HepG2 (cell line): ENCODE data around the gene ZCCHC3. TPM values are rescaled to one million over a fixed set of nuclear protein-coding genes. Genes with fewer than 3 reads are reported as not detected.

ENCODE experiments used
- MAFK ChIP-seq, 2 experiments: IDR thresholded peaks in 1 of 2; conservative IDR thresholded peaks in 1 of 2; 2 replicates each; pipeline ENCODE4 v1.6.1; 2011; ENCODE audit warnings: improper control_type of control experiment in 2 of 2, low read length in 2 of 2
- MTF1 ChIP-seq: sonication (generic); formaldehyde crosslinking; IDR thresholded peaks from 2 replicates; pipeline ENCODE4 v1.5.0; 2020; ENCODE audit warnings: missing genetic modification reagents
- NONO ChIP-seq, 2 experiments: fragments of 450-650 bp in 1 of 2; sonication (generic) in 1 of 2; formaldehyde crosslinking in 1 of 2; IDR thresholded peaks in 1 of 2; conservative IDR thresholded peaks in 1 of 2; 2 replicates each; pipeline versions ENCODE4 v1.6.1 to v1.8.0; 2017 to 2022; ENCODE audit warnings: mild to moderate bottlenecking in 1 of 2, missing genetic modification reagents in 1 of 2, moderate library complexity in 1 of 2
- RERE ChIP-seq: IDR thresholded peaks from 2 replicates; pipeline ENCODE4 v1.6.1; 2016; ENCODE audit warnings: low read depth, missing genetic modification reagents, missing compliant biosample characterization
- XRCC5 ChIP-seq: fragments of 200-400 bp; formaldehyde crosslinking; optimal IDR thresholded peaks from 2 replicates; pipeline ENCODE3; 2017; ENCODE audit warnings: mild to moderate bottlenecking, low read length
- ZHX1 ChIP-seq: sonication (generic); formaldehyde crosslinking; IDR thresholded peaks from 2 replicates; pipeline ENCODE4 v1.8.1; 2022; ENCODE audit warnings: low read depth, mild to moderate bottlenecking, missing genetic modification reagents
- ZNF350 ChIP-seq: sonication (generic); formaldehyde crosslinking; IDR thresholded peaks from 2 replicates; pipeline ENCODE4 v1.4.0; 2020; ENCODE audit warnings: mild to moderate bottlenecking, low read depth, missing genetic modification reagents, borderline replicate concordance
- ZNF674 ChIP-seq: sonication (generic); formaldehyde crosslinking; IDR thresholded peaks from 2 replicates; pipeline ENCODE4 v1.5.0; 2020; ENCODE audit warnings: low read depth, mild to moderate bottlenecking, missing genetic modification reagents
- ZNF788 ChIP-seq: sonication (generic); formaldehyde crosslinking; IDR thresholded peaks from 2 replicates; pipeline ENCODE4 v1.5.0; 2020; ENCODE audit warnings: mild to moderate bottlenecking, missing genetic modification reagents, borderline replicate concordance
- ZZZ3 ChIP-seq: sonication (generic); formaldehyde crosslinking; IDR thresholded peaks from 2 replicates; pipeline ENCODE4 v1.4.0; 2020; ENCODE audit warnings: missing genetic modification reagents, mild to moderate bottlenecking, borderline replicate concordance
- polyA plus RNA-seq, 8 experiments: library from polyadenylated mRNA; depleted of rRNA in 3 of 8; stranded (reverse) in 7 of 8; unstranded in 1 of 8; fragments of >200 nt; fragmentation: Illumina TruSeq in 4 of 8; extraction: Trizol in 4 of 8; gene quantifications; 2 replicates each; pipeline versions ENCODE4 v1.2.1 to v1.2.3, GENCODE V29; 2011 to 2016; ENCODE audit warnings: low read depth in 4 of 8, missing spikeins in 1 of 8, mixed read lengths in 1 of 8; ENCODE audit not compliant: insufficient read depth in 1 of 8
- total RNA-seq, 5 experiments: library from RNA; depleted of rRNA; stranded (reverse); fragments of >200 nt; fragmentation: Illumina TruSeq; extraction: Trizol; gene quantifications; 2 replicates each; pipeline ENCODE4 v1.2.3, GENCODE V29; 2016; ENCODE audit warnings: low read depth in 1 of 5
- TF ChIP-seq, protein P1 (sequence below): IDR thresholded peaks from 2 replicates; pipeline ENCODE4 v1.6.1; 2018; ENCODE audit warnings: missing genetic modification reagents, mild to moderate bottlenecking, missing compliant biosample characterization
- TF ChIP-seq, protein P2 (sequence below): sonication (generic); formaldehyde crosslinking; IDR thresholded peaks from 2 replicates; pipeline ENCODE4 v1.5.0; 2020; ENCODE audit warnings: mild to moderate bottlenecking, missing genetic modification reagents, moderate library complexity
- TF ChIP-seq, protein P3 (sequence below): sonication (generic); formaldehyde crosslinking; IDR thresholded peaks from 2 replicates; pipeline ENCODE4 v1.5.1; 2020; ENCODE audit warnings: missing genetic modification reagents, mild to moderate bottlenecking, borderline replicate concordance

Gene ZCCHC3
- total and polyA plus RNA-seq, 2 of the 13 experiments (the other 11 are each of a cell fraction or from before 2014, with no cell fraction given): 46.6 to 63.0 TPM

DNA sequence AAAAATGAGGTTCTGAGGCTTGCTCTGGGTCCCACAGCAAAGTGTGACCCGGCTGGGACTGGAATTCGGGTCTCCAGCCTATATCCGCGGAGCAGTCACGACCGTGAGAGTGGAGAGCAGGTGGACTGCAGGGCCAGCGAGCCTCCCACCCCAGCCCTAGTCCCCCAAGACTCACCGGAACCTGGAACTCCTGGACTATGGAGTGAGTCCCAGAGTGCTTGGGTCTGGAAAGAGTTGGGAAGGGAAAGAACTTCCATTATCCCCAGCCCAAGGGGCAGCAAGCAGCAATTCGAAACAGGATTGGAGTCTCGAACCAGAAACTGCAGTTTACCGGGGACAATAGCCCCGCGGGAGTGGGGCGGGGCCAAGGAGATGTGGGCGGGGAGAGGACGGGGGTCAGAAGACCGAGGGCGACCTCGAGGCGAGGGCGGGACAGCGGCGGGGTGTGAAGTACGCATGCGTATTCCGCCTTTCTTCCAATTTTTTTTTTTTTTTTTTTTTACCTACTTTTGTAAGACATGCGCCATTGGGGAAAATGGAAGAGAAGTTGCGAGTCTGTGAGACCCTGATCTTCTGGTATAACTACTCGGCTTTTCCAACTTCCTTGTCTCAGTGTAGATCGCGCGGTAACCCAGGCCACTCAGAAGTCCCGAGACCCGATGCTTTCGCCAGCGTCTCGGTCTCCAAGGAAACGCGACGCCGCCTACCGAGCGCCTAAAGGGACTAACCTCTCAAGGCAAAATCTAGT is 7.1 kb upstream of the ZCCHC3 start, which contains the start of gene C20orf96 (continued):
- no peak for TF ChIP-seq MAFK (conservative IDR thresholded peaks at IDR 0.05 in 1 of 2, IDR thresholded peaks at IDR 0.05 in 1 of 2; ENCODE audit: low read length in 2 of 2)
- TF ChIP-seq NONO (IDR thresholded peaks at IDR 0.05): no peak
- 0 out of 2 replicates have a peak, but pooled peaks have one; percentile 36 for TF ChIP-seq NONO (CRISPR knock-in tag; conservative IDR thresholded peaks at IDR 0.05)
- peak; percentile 31 for TF ChIP-seq XRCC5
- TF ChIP-seq, protein P1, sequence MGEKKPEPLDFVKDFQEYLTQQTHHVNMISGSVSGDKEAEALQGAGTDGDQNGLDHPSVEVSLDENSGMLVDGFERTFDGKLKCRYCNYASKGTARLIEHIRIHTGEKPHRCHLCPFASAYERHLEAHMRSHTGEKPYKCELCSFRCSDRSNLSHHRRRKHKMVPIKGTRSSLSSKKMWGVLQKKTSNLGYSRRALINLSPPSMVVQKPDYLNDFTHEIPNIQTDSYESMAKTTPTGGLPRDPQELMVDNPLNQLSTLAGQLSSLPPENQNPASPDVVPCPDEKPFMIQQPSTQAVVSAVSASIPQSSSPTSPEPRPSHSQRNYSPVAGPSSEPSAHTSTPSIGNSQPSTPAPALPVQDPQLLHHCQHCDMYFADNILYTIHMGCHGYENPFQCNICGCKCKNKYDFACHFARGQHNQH: 0 out of 2 replicates have a peak, but pooled peaks have one; percentile 15
- peak; percentile 59; the same call in 1 of the 2 replicates for TF ChIP-seq ZNF788
- peak; percentile 23; the same call in 1 of the 2 replicates for TF ChIP-seq ZNF674
- TF ChIP-seq, protein P2, sequence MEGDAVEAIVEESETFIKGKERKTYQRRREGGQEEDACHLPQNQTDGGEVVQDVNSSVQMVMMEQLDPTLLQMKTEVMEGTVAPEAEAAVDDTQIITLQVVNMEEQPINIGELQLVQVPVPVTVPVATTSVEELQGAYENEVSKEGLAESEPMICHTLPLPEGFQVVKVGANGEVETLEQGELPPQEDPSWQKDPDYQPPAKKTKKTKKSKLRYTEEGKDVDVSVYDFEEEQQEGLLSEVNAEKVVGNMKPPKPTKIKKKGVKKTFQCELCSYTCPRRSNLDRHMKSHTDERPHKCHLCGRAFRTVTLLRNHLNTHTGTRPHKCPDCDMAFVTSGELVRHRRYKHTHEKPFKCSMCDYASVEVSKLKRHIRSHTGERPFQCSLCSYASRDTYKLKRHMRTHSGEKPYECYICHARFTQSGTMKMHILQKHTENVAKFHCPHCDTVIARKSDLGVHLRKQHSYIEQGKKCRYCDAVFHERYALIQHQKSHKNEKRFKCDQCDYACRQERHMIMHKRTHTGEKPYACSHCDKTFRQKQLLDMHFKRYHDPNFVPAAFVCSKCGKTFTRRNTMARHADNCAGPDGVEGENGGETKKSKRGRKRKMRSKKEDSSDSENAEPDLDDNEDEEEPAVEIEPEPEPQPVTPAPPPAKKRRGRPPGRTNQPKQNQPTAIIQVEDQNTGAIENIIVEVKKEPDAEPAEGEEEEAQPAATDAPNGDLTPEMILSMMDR (CRISPR knock-in tag): peak; percentile 57
- TF ChIP-seq, protein P3, sequence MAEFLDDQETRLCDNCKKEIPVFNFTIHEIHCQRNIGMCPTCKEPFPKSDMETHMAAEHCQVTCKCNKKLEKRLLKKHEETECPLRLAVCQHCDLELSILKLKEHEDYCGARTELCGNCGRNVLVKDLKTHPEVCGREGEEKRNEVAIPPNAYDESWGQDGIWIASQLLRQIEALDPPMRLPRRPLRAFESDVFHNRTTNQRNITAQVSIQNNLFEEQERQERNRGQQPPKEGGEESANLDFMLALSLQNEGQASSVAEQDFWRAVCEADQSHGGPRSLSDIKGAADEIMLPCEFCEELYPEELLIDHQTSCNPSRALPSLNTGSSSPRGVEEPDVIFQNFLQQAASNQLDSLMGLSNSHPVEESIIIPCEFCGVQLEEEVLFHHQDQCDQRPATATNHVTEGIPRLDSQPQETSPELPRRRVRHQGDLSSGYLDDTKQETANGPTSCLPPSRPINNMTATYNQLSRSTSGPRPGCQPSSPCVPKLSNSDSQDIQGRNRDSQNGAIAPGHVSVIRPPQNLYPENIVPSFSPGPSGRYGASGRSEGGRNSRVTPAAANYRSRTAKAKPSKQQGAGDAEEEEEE (CRISPR knock-in tag): 0 out of 2 replicates have a peak, but pooled peaks have one; percentile 11
- no peak for TF ChIP-seq RERE (CRISPR knock-in tag)
- peak; percentile 3; the same call in 1 of the 2 replicates for TF ChIP-seq ZZZ3 (CRISPR knock-in tag)
- peak; percentile 61; the same call in 1 of the 2 replicates for TF ChIP-seq ZNF350 (CRISPR knock-in tag)
- TF ChIP-seq ZHX1: no peak
- no peak for TF ChIP-seq MTF1 (CRISPR knock-in tag)
